WTC11 (cell line): ENCODE data around the gene KCNJ4. TPM values are rescaled to one million over a fixed set of nuclear protein-coding genes. Genes with fewer than 3 reads are reported as not detected.

ENCODE experiments used
- ATAC-seq: fragments of 200-7000 bp; cut with Tn5 transposase; 2 replicates; pipeline ENCODE4 v1.10.0; 2021; ENCODE audit warnings: mild to moderate bottlenecking, moderate library complexity
- CTCF ChIA-PET: fragments of 300-600 bp; sonication (Branson Sonifier 250); formaldehyde crosslinking; loops from one replicate; lab custom pipeline; 2021; ENCODE audit warnings: antibody characterized with exemption; lab: Charles Lee
- POLR2A ChIA-PET: fragments of 350-600 bp; sonication (Branson Sonifier 250); formaldehyde crosslinking; loops from one replicate; lab custom pipeline; 2021; ENCODE audit warnings: antibody characterized with exemption; lab: Charles Lee
- DNase-seq: peaks from one replicate; pipeline ENCODE4 v3.0.0; 2021; ENCODE audit warnings: low spot score
- H3K27ac Mint-ChIP-seq: 2 replicates; pipeline ENCODE4 v1.8.0; 2021; ENCODE audit warnings: mixed read lengths
- H3K27me3 Mint-ChIP-seq: 2 replicates; pipeline ENCODE4 v1.8.0; 2021; ENCODE audit warnings: low read depth, mild to moderate bottlenecking, moderate library complexity, mixed read lengths
- H3K36me3 Mint-ChIP-seq: 2 replicates; pipeline ENCODE4 v1.8.0; 2021; ENCODE audit warnings: mixed read lengths
- H3K4me1 Mint-ChIP-seq: 2 replicates; pipeline ENCODE4 v1.8.0; 2022; ENCODE audit warnings: mixed read lengths
- H3K4me3 Mint-ChIP-seq: 2 replicates; pipeline ENCODE4 v1.8.0; 2021; ENCODE audit warnings: mild to moderate bottlenecking, moderate library complexity, mixed read lengths
- H3K9me3 Mint-ChIP-seq: 2 replicates; pipeline ENCODE4 v1.8.0; 2021; ENCODE audit warnings: mixed read lengths
- CBFB ChIP-seq: sonication (generic); formaldehyde crosslinking; IDR thresholded peaks from 2 replicates; pipeline ENCODE4 v1.8.1; 2022; ENCODE audit warnings: mild to moderate bottlenecking, low read depth, missing genetic modification reagents
- ELF4 ChIP-seq: sonication (generic); formaldehyde crosslinking; IDR thresholded peaks from 2 replicates; pipeline ENCODE4 v1.8.1; 2022; ENCODE audit warnings: low read depth, mild to moderate bottlenecking, moderate library complexity, missing genetic modification reagents
- NR3C1 ChIP-seq: sonication (generic); formaldehyde crosslinking; conservative IDR thresholded peaks from 2 replicates; pipeline ENCODE4 v1.8.1; 2023; ENCODE audit warnings: low read depth, mild to moderate bottlenecking, missing genetic modification reagents
- PRRX2 ChIP-seq: fragments of 250-450 bp; sonication (Bioruptor Pico); IDR thresholded peaks from 2 replicates; pipeline ENCODE4 v1.8.0; 2021; ENCODE audit warnings: mild to moderate bottlenecking
- SMAD3 ChIP-seq: sonication (generic); formaldehyde crosslinking; IDR thresholded peaks from 2 replicates; pipeline ENCODE4 v1.8.0; 2022; ENCODE audit warnings: missing genetic modification reagents, mild to moderate bottlenecking, borderline replicate concordance
- SOX15 ChIP-seq: fragments of 250-450 bp; sonication (Bioruptor Pico); IDR thresholded peaks from 2 replicates; pipeline ENCODE4 v1.9.0; 2021; ENCODE audit warnings: mild to moderate bottlenecking
- SP1 ChIP-seq: sonication (generic); formaldehyde crosslinking; conservative IDR thresholded peaks from 2 replicates; pipeline ENCODE4 v1.8.1; 2022; ENCODE audit warnings: missing genetic modification reagents
- ZNF121 ChIP-seq: sonication (generic); formaldehyde crosslinking; IDR thresholded peaks from 2 replicates; pipeline ENCODE4 v1.8.0; 2023; ENCODE audit warnings: missing genetic modification reagents
- total RNA-seq: library from RNA; stranded (reverse); gene quantifications from 3 replicates; pipeline ENCODE4 v1.2.3, GENCODE V29; 2021
- TF ChIP-seq, protein P1 (sequence below): sonication (generic); formaldehyde crosslinking; IDR thresholded peaks from 2 replicates; pipeline ENCODE4 v1.8.0; 2022; ENCODE audit warnings: mild to moderate bottlenecking, missing genetic modification reagents
- TF ChIP-seq, protein P2 (sequence below): sonication (generic); formaldehyde crosslinking; IDR thresholded peaks from 2 replicates; pipeline ENCODE4 v1.8.0; 2022; ENCODE audit warnings: missing genetic modification reagents
- TF ChIP-seq, protein P3 (sequence below): sonication (generic); formaldehyde crosslinking; IDR thresholded peaks from 2 replicates; pipeline ENCODE4 v1.8.1; 2023; ENCODE audit warnings: mild to moderate bottlenecking, missing genetic modification reagents, moderate library complexity
- TF ChIP-seq, protein P4 (sequence below): sonication (generic); formaldehyde crosslinking; IDR thresholded peaks from 2 replicates; pipeline ENCODE4 v1.8.1; 2022; ENCODE audit warnings: mild to moderate bottlenecking, missing genetic modification reagents, moderate library complexity, borderline replicate concordance
- TF ChIP-seq, protein P5 (sequence below): fragments of 250-450 bp; sonication (Bioruptor Pico); IDR thresholded peaks from 2 replicates; pipeline ENCODE4 v2.1.2; 2022; ENCODE audit warnings: mild to moderate bottlenecking, moderate library complexity
- TF ChIP-seq, protein P6 (sequence below): sonication (generic); formaldehyde crosslinking; IDR thresholded peaks from 2 replicates; pipeline ENCODE4 v1.8.1; 2022; ENCODE audit warnings: missing genetic modification reagents, borderline replicate concordance
- TF ChIP-seq, protein P7 (sequence below): sonication (generic); formaldehyde crosslinking; IDR thresholded peaks from 2 replicates; pipeline ENCODE4 v1.8.1; 2023; ENCODE audit warnings: mild to moderate bottlenecking, missing genetic modification reagents, moderate library complexity
- TF ChIP-seq, protein P8 (sequence below): fragments of 250-450 bp; sonication (Bioruptor Pico); conservative IDR thresholded peaks from 2 replicates; pipeline ENCODE4 v1.9.0; 2021; ENCODE audit warnings: mild to moderate bottlenecking

KCNJ4 gene
- total RNA-seq, 1 experiment from 2014 or later, result 3.1 TPM

DNA sequence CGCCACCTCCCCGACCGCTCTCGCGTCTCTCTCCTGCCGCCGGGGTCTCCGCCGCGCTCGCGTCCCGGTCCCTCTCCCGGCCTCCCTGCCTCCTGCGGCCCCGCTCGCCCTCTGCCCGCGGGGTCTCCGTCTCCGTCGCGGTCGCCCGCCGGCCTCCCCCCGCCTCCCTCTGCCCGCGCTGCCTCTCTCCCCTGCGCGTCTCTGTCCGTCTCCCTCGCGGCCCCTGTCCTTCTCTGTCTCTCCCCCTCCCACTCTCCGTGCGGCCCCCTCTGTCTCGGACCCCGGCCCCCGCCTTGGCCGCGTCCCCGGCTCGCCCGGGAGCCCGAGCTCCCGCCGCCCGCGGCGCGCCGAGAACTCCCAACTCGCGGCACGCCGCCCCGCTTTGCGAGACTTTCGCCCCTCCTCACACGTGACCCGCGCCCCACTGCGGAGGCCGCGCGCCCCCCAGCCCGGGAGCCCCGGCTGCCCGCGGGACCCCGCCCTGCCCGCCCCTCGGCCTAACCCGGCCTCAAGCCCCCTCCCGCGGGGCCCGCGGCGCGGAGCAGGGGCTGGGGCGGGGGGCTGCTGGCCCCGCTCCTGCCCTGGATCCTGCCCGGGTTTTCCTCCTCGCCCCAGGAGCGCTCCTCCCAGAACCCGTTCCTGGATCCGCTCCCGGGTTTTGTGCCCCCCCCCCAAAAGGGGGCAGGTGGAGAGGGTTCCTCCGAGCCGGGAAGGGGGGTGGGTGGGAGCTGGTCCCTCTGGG is 702 bp upstream of the KCNJ4 start:
- H3K36me3 Mint-ChIP-seq, result no peaks in the 10 kb centered on the region
- no peaks in the 10 kb centered on the region for H3K9me3 Mint-ChIP-seq
- peaks cover 23% of the 10 kb centered on the region for H3K4me1 Mint-ChIP-seq
- peak overlapping the region; percentile 63 for H3K4me3 Mint-ChIP-seq
- H3K27ac Mint-ChIP-seq, result no peak overlapping the region
- peak; percentile 63 for DNase-seq
- H3K27me3 Mint-ChIP-seq, result peaks cover 76% of the 10 kb centered on the region
- POLR2A ChIA-PET, result no interaction called here
- TF ChIP-seq SP1 (CRISPR knock-in tag) (peak; percentile 75), ELF4 (CRISPR knock-in tag) (0 out of 2 replicates have a peak, but pooled peaks have one; percentile 18), SMAD3 (CRISPR knock-in tag) (no peak), CBFB (CRISPR knock-in tag) (0 out of 2 replicates have a peak, but pooled peaks have one; percentile 39), SOX15 (CRISPR knock-in tag) (no peak)
- TF ChIP-seq, protein P1, sequence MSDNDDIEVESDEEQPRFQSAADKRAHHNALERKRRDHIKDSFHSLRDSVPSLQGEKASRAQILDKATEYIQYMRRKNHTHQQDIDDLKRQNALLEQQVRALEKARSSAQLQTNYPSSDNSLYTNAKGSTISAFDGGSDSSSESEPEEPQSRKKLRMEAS (CRISPR knock-in tag), result no peak
- TF ChIP-seq, protein P2, sequence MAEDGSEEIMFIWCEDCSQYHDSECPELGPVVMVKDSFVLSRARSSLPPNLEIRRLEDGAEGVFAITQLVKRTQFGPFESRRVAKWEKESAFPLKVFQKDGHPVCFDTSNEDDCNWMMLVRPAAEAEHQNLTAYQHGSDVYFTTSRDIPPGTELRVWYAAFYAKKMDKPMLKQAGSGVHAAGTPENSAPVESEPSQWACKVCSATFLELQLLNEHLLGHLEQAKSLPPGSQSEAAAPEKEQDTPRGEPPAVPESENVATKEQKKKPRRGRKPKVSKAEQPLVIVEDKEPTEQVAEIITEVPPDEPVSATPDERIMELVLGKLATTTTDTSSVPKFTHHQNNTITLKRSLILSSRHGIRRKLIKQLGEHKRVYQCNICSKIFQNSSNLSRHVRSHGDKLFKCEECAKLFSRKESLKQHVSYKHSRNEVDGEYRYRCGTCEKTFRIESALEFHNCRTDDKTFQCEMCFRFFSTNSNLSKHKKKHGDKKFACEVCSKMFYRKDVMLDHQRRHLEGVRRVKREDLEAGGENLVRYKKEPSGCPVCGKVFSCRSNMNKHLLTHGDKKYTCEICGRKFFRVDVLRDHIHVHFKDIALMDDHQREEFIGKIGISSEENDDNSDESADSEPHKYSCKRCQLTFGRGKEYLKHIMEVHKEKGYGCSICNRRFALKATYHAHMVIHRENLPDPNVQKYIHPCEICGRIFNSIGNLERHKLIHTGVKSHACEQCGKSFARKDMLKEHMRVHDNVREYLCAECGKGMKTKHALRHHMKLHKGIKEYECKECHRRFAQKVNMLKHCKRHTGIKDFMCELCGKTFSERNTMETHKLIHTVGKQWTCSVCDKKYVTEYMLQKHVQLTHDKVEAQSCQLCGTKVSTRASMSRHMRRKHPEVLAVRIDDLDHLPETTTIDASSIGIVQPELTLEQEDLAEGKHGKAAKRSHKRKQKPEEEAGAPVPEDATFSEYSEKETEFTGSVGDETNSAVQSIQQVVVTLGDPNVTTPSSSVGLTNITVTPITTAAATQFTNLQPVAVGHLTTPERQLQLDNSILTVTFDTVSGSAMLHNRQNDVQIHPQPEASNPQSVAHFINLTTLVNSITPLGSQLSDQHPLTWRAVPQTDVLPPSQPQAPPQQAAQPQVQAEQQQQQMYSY (CRISPR knock-in tag), result peak; percentile 99
- TF ChIP-seq, protein P3, sequence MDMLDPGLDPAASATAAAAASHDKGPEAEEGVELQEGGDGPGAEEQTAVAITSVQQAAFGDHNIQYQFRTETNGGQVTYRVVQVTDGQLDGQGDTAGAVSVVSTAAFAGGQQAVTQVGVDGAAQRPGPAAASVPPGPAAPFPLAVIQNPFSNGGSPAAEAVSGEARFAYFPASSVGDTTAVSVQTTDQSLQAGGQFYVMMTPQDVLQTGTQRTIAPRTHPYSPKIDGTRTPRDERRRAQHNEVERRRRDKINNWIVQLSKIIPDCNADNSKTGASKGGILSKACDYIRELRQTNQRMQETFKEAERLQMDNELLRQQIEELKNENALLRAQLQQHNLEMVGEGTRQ (CRISPR knock-in tag), result peak; percentile 80
- TF ChIP-seq, protein P4, sequence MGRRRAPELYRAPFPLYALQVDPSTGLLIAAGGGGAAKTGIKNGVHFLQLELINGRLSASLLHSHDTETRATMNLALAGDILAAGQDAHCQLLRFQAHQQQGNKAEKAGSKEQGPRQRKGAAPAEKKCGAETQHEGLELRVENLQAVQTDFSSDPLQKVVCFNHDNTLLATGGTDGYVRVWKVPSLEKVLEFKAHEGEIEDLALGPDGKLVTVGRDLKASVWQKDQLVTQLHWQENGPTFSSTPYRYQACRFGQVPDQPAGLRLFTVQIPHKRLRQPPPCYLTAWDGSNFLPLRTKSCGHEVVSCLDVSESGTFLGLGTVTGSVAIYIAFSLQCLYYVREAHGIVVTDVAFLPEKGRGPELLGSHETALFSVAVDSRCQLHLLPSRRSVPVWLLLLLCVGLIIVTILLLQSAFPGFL, result no peak
- TF ChIP-seq, protein P5, sequence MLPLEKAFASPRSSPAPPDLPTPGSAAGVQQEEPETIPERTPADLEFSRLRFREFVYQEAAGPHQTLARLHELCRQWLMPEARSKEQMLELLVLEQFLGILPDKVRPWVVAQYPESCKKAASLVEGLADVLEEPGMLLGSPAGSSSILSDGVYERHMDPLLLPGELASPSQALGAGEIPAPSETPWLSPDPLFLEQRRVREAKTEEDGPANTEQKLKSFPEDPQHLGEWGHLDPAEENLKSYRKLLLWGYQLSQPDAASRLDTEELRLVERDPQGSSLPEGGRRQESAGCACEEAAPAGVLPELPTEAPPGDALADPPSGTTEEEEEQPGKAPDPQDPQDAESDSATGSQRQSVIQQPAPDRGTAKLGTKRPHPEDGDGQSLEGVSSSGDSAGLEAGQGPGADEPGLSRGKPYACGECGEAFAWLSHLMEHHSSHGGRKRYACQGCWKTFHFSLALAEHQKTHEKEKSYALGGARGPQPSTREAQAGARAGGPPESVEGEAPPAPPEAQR, result no peak
- TF ChIP-seq, protein P6, sequence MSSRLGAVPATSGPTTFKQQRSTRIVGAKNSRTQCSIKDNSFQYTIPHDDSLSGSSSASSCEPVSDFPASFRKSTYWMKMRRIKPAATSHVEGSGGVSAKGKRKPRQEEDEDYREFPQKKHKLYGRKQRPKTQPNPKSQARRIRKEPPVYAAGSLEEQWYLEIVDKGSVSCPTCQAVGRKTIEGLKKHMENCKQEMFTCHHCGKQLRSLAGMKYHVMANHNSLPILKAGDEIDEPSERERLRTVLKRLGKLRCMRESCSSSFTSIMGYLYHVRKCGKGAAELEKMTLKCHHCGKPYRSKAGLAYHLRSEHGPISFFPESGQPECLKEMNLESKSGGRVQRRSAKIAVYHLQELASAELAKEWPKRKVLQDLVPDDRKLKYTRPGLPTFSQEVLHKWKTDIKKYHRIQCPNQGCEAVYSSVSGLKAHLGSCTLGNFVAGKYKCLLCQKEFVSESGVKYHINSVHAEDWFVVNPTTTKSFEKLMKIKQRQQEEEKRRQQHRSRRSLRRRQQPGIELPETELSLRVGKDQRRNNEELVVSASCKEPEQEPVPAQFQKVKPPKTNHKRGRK (CRISPR knock-in tag), result no peak
- TF ChIP-seq, all 79 proteins: peak for 5
- CTCF ChIA-PET, result interaction anchor here (0.6 kb wide), 1 partner anchor 39 kb away, joined by 3 read pairs; no protein-coding TSS in a partner anchor
- peak; percentile 62 for ATAC-seq

DNA sequence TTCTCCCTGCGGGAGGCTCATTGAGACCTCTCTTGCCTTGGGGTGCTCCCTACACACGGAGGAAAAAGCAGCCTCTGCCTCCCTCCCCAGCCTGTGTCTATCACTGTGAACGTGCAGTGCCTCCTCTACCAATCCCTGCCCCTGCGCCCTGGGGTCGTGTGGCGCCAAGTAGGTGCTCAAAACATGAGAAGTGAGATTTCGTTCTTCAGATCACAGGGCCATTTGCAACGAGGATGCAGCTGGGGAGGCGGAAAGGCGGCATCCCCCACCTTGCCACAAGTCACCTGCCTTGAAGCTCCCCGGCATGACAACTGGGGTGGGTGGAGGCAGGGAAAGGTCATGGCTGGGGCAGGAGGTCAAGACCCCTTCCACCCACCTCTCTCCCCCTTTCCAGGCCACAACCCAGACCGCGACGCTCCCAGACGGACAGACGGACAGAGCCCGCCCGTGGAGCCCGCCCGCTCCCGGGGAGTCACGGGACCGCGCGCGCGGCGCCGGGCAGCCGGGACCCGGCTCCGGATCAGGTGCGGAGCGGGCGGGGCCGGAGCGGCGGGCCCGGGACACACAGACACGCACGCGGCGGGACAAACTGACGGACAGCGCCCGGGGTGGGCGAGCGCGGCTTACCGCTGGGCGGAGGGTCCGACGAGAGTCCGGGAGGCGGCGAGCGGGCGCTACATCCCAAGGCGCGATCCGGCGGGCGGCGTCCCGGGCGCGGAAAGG is 485 bp downstream of the KCNJ4 start:
- DNase-seq (no peak), ATAC-seq (no peak)
- ChIA-PET POLR2A (interaction anchor here (0.6 kb wide), 1 partner anchor 149 kb away, joined by 6 read pairs; no protein-coding TSS in a partner anchor), CTCF (interaction anchor here (0.6 to 1.6 kb wide), 2 partner anchors 19 to 41 kb away, joined by 3 to 7 read pairs; no protein-coding TSS in a partner anchor)
- no peaks in the 10 kb centered on the region for H3K36me3 Mint-ChIP-seq
- H3K27ac Mint-ChIP-seq, result no peak overlapping the region
- H3K9me3 Mint-ChIP-seq, result no peaks in the 10 kb centered on the region
- H3K27me3 Mint-ChIP-seq, result peaks cover 73% of the 10 kb centered on the region
- H3K4me3 Mint-ChIP-seq, result peak overlapping the region; percentile 80
- H3K4me1 Mint-ChIP-seq, result peaks cover 29% of the 10 kb centered on the region
- TF ChIP-seq, protein P7, sequence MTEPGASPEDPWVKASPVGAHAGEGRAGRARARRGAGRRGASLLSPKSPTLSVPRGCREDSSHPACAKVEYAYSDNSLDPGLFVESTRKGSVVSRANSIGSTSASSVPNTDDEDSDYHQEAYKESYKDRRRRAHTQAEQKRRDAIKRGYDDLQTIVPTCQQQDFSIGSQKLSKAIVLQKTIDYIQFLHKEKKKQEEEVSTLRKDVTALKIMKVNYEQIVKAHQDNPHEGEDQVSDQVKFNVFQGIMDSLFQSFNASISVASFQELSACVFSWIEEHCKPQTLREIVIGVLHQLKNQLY, result no peak
- TF ChIP-seq PRRX2 (CRISPR knock-in tag), result no peak
- peak; percentile 4; the same call in 1 of the 2 replicates for TF ChIP-seq ZNF121 (CRISPR knock-in tag)
- TF ChIP-seq, protein P8, sequence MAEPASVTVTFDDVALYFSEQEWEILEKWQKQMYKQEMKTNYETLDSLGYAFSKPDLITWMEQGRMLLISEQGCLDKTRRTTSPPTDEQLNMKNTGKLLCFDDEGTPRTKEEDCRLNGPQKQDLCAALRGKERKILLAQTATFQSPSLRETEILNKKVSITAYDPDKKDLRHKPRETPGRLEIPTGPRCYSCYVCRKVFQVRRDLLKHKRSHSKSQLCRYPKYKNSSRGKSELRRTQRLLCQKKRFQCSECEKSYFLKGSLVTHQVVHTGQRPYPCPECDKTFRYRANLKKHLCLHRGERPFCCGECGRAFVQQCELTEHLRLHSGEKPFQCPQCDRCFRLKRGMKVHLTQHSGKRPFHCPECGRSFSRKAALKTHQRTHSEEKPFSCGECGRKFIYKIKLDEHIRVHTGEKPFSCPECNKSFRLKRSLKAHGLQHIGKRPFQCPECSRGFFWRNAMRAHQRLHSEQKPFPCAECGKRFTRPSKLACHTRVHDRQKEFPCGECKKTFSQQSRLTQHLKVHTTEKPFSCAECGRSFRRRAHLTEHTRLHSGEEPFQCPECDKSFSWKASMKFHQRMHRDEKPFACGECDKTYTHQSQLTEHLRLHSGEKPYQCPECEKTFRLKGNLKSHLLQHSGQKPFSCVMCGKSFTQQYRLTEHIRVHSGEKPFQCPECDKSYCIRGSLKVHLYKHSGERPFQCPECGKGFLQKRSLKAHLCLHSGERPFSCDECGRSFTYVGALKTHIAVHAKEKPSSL (CRISPR knock-in tag), result no peak
- TF ChIP-seq NR3C1 (CRISPR knock-in tag), result no peak
